Erythroblast (primary cell): ENCODE results near the gene PIGS.
A peak's percentile ranks its signal among the peaks of the same experiment; 100 is the strongest.

Experiments
- DNase-seq, 2 experiments: peaks; one replicate each; lab custom pipeline; 2025; lab: John Stamatoyannopoulos, UW
- GATA1 ChIP-seq: IDR thresholded peaks from 2 replicates; pipeline ENCODE4 v1.6.1; 2011; ENCODE audit warnings: low read depth, mild to moderate bottlenecking, control low read depth, low read length, moderate library complexity
- POLR2A ChIP-seq: IDR thresholded peaks from 2 replicates; pipeline ENCODE4 v1.6.1; 2011; ENCODE audit warnings: mild to moderate bottlenecking, low read length

The PIGS gene

DNA sequence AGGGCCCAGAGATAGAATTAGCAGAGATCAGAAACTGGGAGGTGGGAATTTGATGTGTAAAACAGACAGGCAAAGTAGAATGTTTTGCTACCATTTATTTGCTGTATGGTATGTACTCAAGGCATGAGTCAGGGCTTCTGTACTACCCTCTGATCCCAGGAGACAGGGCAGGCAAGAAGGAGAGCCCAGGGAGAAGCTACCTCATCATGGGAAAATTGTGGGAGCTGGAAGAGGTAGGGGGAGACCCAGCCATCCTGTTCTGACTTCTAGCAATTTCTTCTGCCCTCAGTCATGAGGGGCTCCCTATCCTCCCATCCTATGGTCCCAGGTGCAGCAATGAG is 1.7 kb upstream of the PIGS start:
- DNase-seq, result no peak
- TF ChIP-seq GATA1 (no peak), POLR2A (no peak)

DNA sequence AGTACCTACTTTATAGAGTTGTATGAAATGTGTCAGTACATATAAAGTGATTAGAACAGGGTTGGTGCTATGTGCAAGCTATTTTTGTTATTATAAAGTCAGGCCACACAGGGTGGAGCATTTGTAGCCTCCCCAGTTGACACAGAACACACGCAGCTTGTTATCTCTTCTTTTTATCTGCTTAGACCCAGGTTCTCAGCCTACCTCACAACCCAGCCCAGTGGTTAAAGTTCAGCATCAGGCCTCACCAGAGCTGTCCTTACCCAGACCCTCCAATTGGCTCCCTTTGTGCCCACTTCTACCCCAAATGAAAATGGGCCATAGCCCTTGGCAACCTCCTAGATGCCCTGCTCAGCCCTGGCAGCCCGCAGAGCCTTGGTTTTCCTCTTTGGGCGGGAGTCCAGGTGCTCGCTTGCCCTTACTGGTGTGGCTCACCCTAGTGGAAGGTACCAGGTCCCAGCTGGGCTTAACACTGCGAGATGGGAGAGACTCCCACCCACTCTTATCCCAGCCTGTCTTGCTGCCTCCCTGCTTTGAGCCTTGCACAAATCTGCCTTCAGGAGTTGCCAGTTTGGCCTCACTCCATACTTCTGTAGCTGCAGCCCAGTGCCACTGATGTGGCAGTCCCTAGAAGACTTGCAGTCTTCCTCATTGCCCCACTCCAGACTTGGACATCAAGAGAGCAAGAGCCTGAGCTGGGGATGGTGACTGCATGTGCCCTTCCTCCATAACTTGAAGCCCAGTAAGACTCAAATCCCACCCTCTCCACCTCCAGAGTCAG is 1.1 kb upstream of the PIGS start:
- peak; percentile 56 to 68 for DNase-seq
- no peak for TF ChIP-seq GATA1
- TF ChIP-seq POLR2A, result no peak

DNA sequence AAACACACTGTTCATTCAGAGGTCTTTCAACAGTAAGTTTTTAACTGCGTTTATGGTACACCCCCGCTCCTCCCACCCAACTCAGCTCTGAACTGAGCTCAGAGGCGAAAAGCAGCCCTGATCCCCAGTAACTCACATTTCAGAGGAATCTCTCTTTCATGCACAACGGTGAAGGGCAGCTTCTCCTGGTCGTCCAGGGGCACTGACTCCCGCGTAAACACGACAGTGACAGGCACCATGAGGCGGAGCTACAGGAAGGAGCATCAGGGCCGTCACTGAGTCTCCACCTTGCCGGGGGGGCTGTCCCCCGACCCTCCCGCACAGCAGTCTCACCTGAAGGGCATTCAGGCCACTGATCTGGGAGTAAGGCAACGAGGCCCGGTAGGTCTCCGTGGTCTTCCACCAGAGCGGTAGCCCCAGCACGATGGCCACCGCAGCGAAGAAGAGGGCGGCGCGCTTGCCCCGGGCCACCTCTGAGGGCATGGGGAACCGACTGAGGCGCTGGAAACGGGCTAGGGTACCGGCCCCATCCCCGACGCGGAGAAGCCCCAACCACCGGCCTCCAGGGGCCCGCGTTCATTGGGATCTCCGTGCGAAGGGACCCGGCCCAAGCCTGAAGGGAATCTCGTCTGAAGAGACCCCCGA is 486 bp downstream of the PIGS start:
- no peak for TF ChIP-seq POLR2A
- no peak for TF ChIP-seq GATA1
- DNase-seq, result peak; percentile 73 to 75

DNA sequence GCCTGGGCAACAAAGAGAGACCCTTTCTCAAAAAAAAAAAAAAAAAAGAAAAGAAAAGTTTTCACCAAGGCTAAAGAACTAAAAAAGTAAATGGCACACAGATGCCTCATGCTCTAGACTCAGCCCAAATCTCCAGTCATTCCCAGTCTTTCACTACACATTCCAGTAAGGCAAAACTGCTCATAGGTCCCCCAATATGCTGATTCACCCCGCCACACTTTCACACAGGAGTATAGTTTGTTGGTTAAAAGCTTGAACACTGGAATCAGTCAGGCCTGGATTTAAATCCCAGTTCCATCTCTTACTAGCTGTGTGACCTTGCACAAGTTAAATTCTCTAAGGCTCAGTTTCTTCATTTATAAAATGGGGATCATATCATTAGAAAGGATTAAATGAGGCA is 1.9 kb downstream of the PIGS start:
- TF ChIP-seq GATA1 (no peak), POLR2A (no peak)
- DNase-seq, result no peak

DNA sequence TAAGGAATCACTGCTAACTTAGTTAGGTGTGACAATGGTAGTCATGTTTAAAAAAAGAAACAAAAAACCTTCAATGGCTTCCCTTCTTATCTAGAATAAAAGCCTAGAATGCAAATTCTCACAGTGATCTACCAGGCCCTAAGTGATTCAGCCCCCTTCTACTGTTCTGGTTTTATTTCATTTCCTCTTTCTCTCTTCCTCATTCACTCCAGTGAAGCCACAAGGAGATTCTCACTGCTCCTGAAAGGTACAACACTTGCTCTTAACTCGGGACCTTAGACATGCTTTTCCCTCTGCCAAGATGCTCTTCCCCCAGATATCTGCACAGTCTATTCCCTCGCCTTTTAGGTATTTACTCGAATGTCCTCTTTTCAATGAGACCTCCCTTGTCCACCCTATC is 3.7 kb downstream of the PIGS start:
- DNase-seq, result no peak
- TF ChIP-seq POLR2A (no peak), GATA1 (no peak)

DNA sequence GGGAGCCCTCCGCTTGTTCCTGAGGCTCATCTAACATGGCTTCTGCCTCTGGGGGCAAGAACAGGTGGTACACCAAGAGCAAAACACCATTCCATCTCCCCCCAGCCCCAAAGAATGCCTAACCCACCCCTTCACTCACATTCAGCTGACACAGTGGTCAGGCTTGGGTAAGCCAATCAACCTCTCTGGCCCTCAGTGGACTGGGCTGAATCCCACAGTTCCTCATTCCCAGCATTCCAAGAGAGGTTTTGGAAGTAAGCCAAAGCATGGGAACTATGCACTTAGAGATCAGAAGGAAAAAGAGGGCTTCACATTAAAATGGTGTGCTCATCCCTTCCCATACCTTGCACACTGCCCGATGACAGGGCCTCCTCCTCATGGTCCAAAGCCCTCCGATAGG is 7.8 kb downstream of the PIGS start:
- TF ChIP-seq POLR2A (no peak), GATA1 (no peak)
- no peak for DNase-seq

DNA sequence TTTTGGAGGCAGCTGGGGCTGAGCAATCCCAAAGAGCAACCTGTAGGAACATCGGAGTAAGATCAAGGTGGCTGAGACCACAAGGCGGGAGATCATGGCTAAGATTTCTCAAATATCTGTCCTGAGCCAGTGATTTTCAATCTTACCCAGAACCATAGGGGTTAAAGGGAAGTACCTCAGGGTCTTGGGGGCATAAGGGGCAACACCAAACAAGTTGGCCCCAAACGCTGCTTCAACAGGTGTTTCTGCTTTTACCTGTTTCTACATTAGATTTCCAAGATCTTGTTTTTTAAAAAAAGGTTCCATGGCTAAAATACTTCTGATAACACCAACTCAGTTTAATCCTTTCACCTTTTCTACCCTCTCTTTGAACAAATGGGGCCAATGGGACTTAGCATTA is 16.3 kb downstream of the PIGS start:
- DNase-seq, result no peak
- TF ChIP-seq POLR2A, result no peak
- no peak for TF ChIP-seq GATA1

DNA sequence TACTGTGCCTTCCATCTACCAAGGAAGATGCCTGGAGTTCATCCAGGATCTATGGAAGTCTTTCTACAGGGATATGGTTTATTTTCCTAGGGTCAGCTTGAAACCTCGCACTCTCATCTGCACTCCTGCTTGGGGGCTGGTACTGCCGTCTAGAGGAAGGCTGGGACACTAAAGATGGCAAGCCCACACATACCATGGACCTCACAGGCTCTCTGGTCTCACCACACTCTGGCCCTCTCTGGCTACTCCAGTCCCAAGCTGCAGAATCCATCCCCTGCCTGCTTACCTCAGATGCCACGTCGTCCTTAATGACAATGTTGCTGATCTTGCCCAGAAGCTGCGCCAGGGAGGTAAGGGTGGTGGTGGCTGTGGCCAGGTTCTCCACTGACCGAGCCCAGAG is 16.8 kb downstream of the PIGS start:
- no peak for TF ChIP-seq POLR2A
- TF ChIP-seq GATA1, result no peak

DNA sequence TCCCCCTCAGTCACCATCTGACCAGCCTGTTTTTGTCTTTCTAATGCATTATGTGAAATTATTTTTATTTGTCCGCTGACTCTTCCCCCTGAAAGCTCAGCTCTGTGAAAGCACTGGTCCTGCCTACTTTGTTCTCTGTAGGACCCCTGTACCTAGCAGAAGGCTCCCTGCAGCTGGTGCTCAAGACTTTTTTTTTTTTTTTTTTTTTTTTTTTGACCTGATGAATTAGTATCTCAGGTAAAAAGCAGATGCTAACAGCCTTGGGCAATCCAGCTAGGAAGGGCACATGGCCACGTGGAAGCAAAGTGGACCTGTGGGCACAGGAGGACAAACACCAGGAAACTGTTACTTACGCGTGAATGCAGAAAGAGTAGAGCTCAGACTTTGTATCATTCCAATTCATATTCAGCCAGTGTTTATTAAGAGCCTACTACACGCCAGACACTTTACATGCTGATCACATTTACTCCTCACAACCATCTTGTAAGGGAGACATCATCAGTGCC is 18.3 kb downstream of the PIGS start:
- TF ChIP-seq GATA1 (no peak), POLR2A (no peak)
- no peak for DNase-seq

More for the DNA sequence above, 16.8 kb downstream of the PIGS start:
- DNase-seq, result no peak

DNA sequence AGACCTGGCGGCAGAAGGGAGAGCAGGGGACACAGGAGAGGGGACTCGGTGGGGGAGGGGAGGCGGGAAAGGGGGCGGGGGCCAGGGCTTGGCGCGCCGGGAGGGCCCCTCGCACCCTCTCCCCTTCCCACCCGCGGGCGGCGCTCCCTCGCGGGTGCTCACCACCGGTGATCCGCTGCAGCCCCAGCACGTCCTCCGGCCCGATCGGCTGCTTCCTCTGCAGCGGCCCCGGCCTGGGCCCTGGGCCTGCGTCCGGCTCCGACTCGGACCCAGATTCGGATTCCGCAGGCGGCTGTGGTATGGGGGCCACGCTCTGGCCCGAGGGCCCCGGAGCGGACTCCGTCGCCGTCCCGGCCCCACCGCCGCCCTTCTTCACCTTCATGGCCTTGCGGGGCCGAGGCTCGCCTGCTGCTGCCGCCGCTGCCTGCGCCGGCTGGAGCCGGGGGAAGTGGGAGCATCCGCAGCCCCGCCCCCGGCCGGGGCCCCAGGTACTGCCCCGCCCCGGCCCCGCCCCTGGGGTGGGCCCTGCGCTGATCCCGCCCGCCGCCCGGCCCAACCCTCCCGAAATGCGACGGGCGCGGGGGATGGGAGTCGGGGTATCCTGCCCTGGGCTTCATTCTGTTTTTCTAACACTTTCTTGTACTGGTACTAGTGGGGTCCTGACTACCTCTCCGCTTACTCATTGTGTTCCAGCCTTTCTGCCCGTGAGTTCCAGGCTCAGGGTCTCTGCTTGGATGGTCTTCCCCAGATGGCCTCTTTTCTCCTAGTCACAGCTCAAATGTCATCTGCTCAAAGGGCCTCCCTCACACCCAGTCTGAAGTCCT is 18.9 kb downstream of the PIGS start, which contains the start of gene UNC119:
Gene UNC119, minus strand, starts transcription at position 449 of the 824 bp plus-strand sequence. Its CDS starts 67 bp downstream, at position 382.
- DNase-seq, result peak; percentile 66 to 75
- TF ChIP-seq GATA1 (no peak), POLR2A (no peak)

DNA sequence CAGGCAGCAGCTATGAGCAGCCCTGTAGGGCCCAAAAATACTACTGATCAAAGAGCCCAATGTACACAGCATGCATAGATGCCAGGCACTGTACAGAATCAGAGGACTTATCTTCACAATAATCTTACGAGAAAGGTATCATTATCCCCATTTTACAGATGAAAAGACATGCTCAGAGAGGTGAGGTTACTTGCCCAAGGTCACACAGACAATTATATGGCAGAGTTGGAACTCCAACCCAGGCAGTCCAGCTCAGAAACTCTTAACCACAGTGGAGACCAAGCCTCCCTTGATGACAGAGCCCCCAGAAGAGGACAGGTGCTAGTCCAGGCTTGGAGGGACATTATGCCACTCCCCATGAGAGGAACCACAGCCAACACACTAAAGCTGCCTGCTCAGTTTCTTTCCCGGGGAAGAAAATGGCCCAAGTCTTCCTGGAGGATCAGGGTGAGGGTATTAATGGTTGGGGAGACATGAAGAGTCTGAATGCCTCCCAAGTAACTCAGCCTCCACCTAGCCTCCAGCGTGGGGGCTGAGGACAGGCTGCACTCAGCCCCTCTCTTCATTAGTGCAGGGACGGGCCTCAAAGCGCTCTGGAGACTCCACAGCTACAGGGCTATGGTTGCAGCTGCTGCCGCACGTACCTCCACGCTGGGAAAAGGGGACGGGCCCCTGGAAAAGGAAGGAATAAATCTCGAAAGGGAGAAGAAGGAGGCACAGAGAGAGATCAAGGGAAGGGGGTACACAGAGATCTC is 19.7 kb downstream of the PIGS start:
- DNase-seq, result no peak
- TF ChIP-seq POLR2A (no peak), GATA1 (no peak)

DNA sequence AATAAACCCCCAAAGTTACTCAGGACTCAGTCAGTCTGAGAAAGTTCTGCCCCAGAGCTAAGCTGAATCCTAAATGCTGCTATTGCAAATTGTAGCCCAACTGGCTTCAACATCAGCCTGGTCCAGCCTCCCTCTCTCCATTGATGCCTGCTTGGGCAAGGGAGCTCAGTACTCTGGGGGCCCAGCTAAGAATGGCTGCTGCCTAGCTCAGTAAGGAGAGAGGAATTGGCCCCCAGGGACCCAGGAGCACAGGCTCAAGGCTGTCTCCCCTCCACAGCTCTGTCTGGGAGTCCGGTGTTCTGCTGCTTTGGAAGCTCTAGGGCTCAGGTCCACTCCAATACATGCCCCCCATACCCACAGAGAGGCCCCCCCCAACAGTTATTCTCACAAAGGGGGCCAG is 20.5 kb downstream of the PIGS start:
- no peak for DNase-seq
- TF ChIP-seq POLR2A, result no peak
- TF ChIP-seq GATA1, result no peak
